Left lung (tissue), 10 donors: ENCODE data around the gene HLF. TPM values are rescaled to one million over a fixed set of nuclear protein-coding genes. Genes with fewer than 3 reads are reported as not detected.

Source experiments
- ATAC-seq: fragments of 200-7000 bp; cut with Tn5 transposase; one replicate; pipeline ENCODE4 v1.9.1; 2020; ENCODE audit warnings: moderate library complexity
- DNase-seq, 4 donors: peaks; one replicate each; pipeline ENCODE4 v3.0.0-alpha.2; 2013 to 2020
- H3K27ac ChIP-seq, 2 donors: fragments of 200-600 bp; sonication (generic) in 1 of 2; one replicate each; pipeline versions ENCODE4 v1.5.0 to v1.8.0; 2020 to 2021
- H3K27me3 ChIP-seq, 2 donors: fragments of 200-600 bp; sonication (generic) in 1 of 2; one replicate each; pipeline versions ENCODE4 v1.5.0 to v1.8.0; 2020 to 2021
- H3K36me3 ChIP-seq, 2 donors: fragments of 200-600 bp; sonication (generic) in 1 of 2; one replicate each; pipeline versions ENCODE4 v1.5.0 to v1.8.0; 2020 to 2021
- H3K4me1 ChIP-seq, 2 donors: fragments of 200-600 bp; one replicate each; pipeline ENCODE4 v1.8.0; 2021
- H3K4me3 ChIP-seq, 2 donors: fragments of 200-600 bp; sonication (generic) in 1 of 2; one replicate each; pipeline versions ENCODE4 v1.5.0 to v1.8.0; 2020 to 2021; ENCODE audit warnings: mild to moderate bottlenecking in 1 of 2
- H3K9me3 ChIP-seq, 2 donors: fragments of 200-600 bp; sonication (generic) in 1 of 2; one replicate each; pipeline versions ENCODE4 v1.5.0 to v1.8.0; 2020 to 2021
- intact Hi-C, 2 donors: fragments of 100-400 bp; cut with DNase I; formaldehyde crosslinking; loops; one replicate each; pipeline versions ENCODE4 v1.11.2 to v1.14.2; 2022
- polyA plus RNA-seq, 6 donors: library from polyadenylated mRNA; unstranded; fragments of 120-200 nt; gene quantifications; one replicate each; pipeline ENCODE4 v1.2.1, GENCODE V29; 2013; ENCODE audit not compliant: insufficient read length in 6 of 6
- total RNA-seq, 2 donors: library from RNA; stranded (reverse); fragmentation: NEBNext Ultra II Directional; extraction: Animal tissue kit (Norgen Biotek cat#: 25700); gene quantifications; one replicate each; pipeline ENCODE4 v1.2.1, GENCODE V29; 2021
- TF ChIP-seq, protein P1 (sequence below), 2 donors: fragments of 200-600 bp; sonication (generic) in 1 of 2; IDR thresholded peaks; one replicate each; pipeline versions ENCODE4 v1.5.0 to v1.8.0; 2021; ENCODE audit warnings: antibody characterized with exemption in 2 of 2
- donor health status: DM: no; HTN: yes; CAD: no.
- donor health status: DM: no; HTN: no; CAD: no.

The HLF gene
- total and polyA plus RNA-seq, 8 donors, result 3.0 to 9.9 (median 4.8) TPM

DNA sequence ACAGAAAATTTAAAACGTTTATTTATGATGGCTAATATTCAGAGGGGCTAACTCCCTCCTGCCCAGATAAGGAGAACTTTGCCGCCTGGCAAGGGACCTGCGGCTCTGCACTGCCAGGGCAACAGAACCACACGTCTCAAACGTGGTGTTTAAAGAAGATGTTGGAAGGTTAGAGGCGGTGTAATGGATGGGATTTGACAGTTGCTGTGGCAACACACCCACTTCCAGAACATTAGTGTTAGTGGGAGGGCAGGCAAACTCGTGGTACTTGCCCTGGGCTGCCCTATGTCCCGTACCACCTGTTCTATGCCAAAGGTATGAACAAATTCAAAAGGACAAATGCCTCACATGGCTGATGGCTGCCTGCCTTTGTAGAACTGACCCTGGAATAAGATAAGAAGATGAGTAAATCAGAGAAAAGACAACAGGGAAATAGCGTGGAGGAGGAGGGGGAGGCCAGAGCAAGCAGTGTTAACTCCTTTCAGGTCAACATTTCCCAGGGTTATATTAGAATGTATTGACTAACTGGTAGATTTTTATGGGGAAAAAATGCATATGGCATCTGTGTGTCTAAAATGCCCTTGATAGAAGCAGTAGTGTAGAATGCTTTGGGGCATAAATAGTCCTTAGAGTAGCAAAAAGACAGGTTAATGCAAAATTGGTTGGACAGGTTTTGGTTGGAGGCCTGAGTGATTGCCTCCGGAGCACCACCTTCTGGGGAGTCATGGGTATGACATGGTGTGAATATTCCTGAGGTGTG is 30.8 kb downstream of the HLF start:
- Histone ChIP-seq H3K27me3 (no peaks in the 10 kb centered on the region), H3K27ac (no peak overlapping the region), H3K4me3 (no peak overlapping the region), H3K4me1 (peaks cover 0 to 12% of the 10 kb centered on the region in 2 donors), H3K36me3 (no peaks in the 10 kb centered on the region), H3K9me3 (no peaks in the 10 kb centered on the region)
- TF ChIP-seq, protein P1, sequence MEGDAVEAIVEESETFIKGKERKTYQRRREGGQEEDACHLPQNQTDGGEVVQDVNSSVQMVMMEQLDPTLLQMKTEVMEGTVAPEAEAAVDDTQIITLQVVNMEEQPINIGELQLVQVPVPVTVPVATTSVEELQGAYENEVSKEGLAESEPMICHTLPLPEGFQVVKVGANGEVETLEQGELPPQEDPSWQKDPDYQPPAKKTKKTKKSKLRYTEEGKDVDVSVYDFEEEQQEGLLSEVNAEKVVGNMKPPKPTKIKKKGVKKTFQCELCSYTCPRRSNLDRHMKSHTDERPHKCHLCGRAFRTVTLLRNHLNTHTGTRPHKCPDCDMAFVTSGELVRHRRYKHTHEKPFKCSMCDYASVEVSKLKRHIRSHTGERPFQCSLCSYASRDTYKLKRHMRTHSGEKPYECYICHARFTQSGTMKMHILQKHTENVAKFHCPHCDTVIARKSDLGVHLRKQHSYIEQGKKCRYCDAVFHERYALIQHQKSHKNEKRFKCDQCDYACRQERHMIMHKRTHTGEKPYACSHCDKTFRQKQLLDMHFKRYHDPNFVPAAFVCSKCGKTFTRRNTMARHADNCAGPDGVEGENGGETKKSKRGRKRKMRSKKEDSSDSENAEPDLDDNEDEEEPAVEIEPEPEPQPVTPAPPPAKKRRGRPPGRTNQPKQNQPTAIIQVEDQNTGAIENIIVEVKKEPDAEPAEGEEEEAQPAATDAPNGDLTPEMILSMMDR (IDR thresholded peaks at IDR 0.05), result peak; percentile 65 to 87
- DNase-seq, result peak in 1 of 4 donors; percentile 65
- intact Hi-C loops, result no loop called here
- peak; percentile 97 for ATAC-seq

DNA sequence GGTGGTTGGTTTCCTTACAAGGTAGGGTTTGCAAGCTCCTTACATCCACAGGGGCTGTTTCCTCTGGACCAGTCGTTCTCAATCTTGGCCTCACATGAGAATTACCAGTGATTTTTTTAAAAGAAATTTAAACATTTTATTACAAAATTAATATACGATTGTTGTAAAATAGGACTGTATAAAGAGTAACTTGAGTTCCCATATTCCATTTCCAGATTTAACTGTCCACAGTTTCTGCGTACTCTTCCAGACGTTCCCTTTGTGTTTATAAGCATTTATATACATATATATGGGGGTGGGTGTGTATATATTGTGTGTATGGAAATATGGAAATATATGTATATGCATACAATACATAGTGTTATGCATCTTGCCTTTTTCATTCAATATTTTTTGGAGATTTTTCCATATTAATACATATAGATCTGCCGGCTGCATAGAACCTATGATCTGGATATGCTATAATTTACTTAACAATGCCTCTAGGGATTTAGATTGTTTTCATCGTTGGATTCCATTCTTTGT is 31.5 kb downstream of the HLF start:
- ATAC-seq (no peak), DNase-seq (no peak)
- intact Hi-C loops, result no loop called here
- TF ChIP-seq, protein P1 (IDR thresholded peaks at IDR 0.05), result no peak
- no peaks in the 10 kb centered on the region for H3K9me3 ChIP-seq
- no peaks in the 10 kb centered on the region for H3K36me3 ChIP-seq
- no peak overlapping the region for H3K27ac ChIP-seq
- H3K27me3 ChIP-seq, result no peaks in the 10 kb centered on the region
- H3K4me3 ChIP-seq, result no peak overlapping the region
- peaks cover 0 to 12% of the 10 kb centered on the region in 2 donors for H3K4me1 ChIP-seq

DNA sequence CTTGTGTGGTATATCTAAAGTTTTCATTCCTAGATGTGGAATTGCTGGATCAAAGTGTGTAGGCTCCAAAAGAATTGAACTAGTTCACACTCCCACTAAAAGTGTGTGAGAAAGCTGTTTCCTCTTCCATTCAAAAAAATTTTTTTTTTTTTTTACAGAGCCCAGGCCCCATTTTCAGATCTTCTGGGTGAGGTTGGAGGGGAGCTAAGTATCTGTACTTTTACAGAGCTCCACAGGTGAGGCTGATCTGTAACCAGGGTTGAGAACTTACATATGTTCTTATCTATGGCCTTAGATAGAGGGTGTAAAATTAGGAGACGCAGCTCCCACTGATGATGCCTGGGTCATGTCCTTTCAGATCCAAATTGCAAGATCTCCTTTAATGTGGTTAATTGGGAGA is 31.9 kb downstream of the HLF start:
- Histone ChIP-seq H3K4me3 (no peak overlapping the region), H3K36me3 (no peaks in the 10 kb centered on the region), H3K27me3 (no peaks in the 10 kb centered on the region), H3K4me1 (peaks cover 0 to 12% of the 10 kb centered on the region in 2 donors), H3K27ac (no peak overlapping the region), H3K9me3 (no peaks in the 10 kb centered on the region)
- intact Hi-C loops, result no loop called here
- ATAC-seq (no peak), DNase-seq (no peak)
- TF ChIP-seq, protein P1 (IDR thresholded peaks at IDR 0.05), result no peak

DNA sequence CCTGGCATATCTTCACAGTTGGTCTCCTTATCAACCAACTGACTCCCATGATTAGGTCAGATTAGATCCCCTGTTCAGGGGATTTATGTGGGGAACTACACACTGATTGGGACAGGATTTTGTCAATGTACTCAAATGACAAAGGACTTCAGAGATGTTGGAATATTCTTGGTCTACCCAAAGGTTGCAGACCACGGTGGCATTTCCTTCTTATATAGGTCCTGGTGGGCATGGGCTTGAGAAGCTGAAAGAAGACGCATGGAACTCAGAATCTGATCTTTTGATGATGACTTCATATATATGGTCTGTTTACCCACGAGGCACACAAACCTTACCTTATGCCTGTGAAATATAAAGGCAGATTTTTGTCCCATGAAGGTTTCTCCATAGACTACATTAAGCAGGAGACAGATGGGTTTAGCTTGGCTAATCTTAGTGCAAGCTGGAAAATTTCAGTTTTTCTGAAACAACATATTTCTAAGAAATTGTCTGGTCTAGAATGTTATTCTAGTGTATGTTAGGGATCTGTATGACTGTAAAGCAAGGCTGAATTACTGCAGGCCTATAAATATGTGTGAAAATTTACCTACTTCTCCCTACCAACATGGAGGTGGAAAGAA is 33.5 kb downstream of the HLF start:
- Histone ChIP-seq H3K4me3 (no peak overlapping the region), H3K27me3 (no peaks in the 10 kb centered on the region), H3K9me3 (no peaks in the 10 kb centered on the region), H3K4me1 (peaks cover 0 to 12% of the 10 kb centered on the region in 2 donors), H3K36me3 (no peaks in the 10 kb centered on the region), H3K27ac (no peak overlapping the region)
- DNase-seq (no peak), ATAC-seq (no peak)
- TF ChIP-seq, protein P1 (IDR thresholded peaks at IDR 0.05), result no peak
- intact Hi-C loops, result no loop called here

DNA sequence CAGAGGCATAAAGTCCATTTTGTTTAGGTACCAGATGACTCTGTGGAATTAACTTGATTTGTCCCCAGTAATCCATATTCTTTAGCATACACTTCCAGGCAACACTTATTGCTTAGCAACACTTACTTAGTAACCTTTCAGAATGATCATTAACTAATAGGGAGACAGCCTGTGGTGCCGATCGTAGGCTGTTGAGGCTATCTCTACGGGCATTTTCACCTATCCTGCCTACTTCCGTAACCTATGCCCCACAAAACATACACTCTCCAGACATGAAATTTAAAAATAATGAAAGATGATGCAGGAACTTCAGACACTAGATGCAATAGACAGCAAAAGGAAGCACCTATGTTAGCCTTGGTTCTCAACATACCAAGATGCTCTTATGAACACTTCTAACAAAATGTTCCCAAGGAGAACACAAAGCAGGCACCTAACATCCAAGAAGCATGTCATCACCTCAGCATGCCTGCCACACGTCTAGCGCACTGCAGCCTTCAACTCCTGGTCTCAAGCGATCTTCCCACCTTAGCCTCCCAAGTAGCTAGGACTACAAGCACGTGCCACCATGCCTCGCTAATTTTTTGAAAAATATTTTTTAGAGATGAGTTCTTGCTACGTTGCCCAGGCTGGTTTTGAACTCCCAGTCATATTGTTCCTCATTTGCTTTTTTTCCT is 34.5 kb downstream of the HLF start:
- H3K27ac ChIP-seq, result no peak overlapping the region
- no peak overlapping the region for H3K4me3 ChIP-seq
- no peaks in the 10 kb centered on the region for H3K9me3 ChIP-seq
- H3K36me3 ChIP-seq, result no peaks in the 10 kb centered on the region
- no peaks in the 10 kb centered on the region for H3K27me3 ChIP-seq
- intact Hi-C loops, result no loop called here
- DNase-seq (no peak), ATAC-seq (no peak)
- TF ChIP-seq, protein P1 (IDR thresholded peaks at IDR 0.05), result no peak
- H3K4me1 ChIP-seq, result peaks cover 0 to 11% of the 10 kb centered on the region in 2 donors
